ENCODE measurements around the gene RASA3. TPM values are rescaled to one million over a fixed set of nuclear protein-coding genes. Genes with fewer than 3 reads are reported as not detected.

Gene RASA3
- total and polyA plus RNA-seq, 2 of the 4 experiments (the other 2 are of a cell fraction): 21.0 to 31.4 TPM

GRCh38 chr13:113973218-113974164 is 158.9 kb downstream of the RASA3 start, which contains the start of gene C13orf46:
C13orf46 (minus strand) TSS chr13:113974076; CDS start chr13:113973997, 79 bp downstream.
- H2AK9ac ChIP-seq (replicated peaks; ENCODE audit: low read depth, low read length, poor library complexity): peak within 1 kb of the TSS; percentile 82
- no peaks in the 10 kb centered on the region for H3K9me3 ChIP-seq (ENCODE audit: control insufficient read depth, insufficient read depth, low read length)
- H3K36me3 ChIP-seq (ENCODE audit: control insufficient read depth, insufficient read depth, low read length): peaks cover 56% of the 10 kb centered on the region
- H3K4ac ChIP-seq (ENCODE audit: low read depth, low read length): no peak within 1 kb of the TSS
- intact Hi-C loops (cut with micrococcal nuclease): no loop called here
- in situ Hi-C loops (cut with MboI; ENCODE audit: low sequenced_read_pairs): no loop called here
- peak within 1 kb of the TSS in 1 of 2 experiments; percentile 22; a peak in 1 of 4 replicates for H4K8ac ChIP-seq (ENCODE audit: low read depth in 2 of 2, low read length in 2 of 2)
- dilution Hi-C loops (cut with HindIII; ENCODE audit: low sequenced_read_pairs, unreplicated experiment): no loop called here
- no peak within 1 kb of the TSS for H3K14ac ChIP-seq (replicated peaks; ENCODE audit: low read depth, low read length)
- H2BK20ac ChIP-seq (ENCODE audit: low read depth, low read length): no peak within 1 kb of the TSS
- H3K27ac ChIP-seq (ENCODE audit: insufficient read depth, low read length): no peak within 1 kb of the TSS
- H3K9me1 ChIP-seq (ENCODE audit: insufficient read depth, low read length): peaks cover 21% of the 10 kb centered on the region
- ChIA-PET CTCF (no interaction called here), POLR2A (ENCODE audit: unreplicated experiment) (no interaction called here)
- no peak within 1 kb of the TSS for H2BK120ac ChIP-seq (ENCODE audit: low read depth, low read length)
- peaks cover 12% of the 10 kb centered on the region; the same call in 1 of the 2 replicates for H4K20me1 ChIP-seq (ENCODE audit: insufficient read depth, low read length)
- no peak for TF ChIP-seq MAFK (IDR thresholded peaks at IDR 0.05; ENCODE audit: low read depth, low read length)
- TF ChIP-seq CEBPB (IDR thresholded peaks at IDR 0.05; ENCODE audit: low read depth, low read length): no peak
- no peak for TF ChIP-seq ELK1 (IDR thresholded peaks at IDR 0.05; ENCODE audit: borderline replicate concordance, low read depth, low read length)
- no peak for TF ChIP-seq USF2 (IDR thresholded peaks at IDR 0.05; ENCODE audit: low read depth, low read length)
- TF ChIP-seq MAZ (IDR thresholded peaks at IDR 0.05; ENCODE audit: borderline replicate concordance, low read depth, low read length): no peak
- TF ChIP-seq NFE2L2 (IDR thresholded peaks at IDR 0.05; ENCODE audit: low read depth, low read length): no peak
- no peak within 1 kb of the TSS for H4K5ac ChIP-seq (ENCODE audit: low read depth, low read length)
- H3K4me2 ChIP-seq (ENCODE audit: low read depth, low read length): no peak within 1 kb of the TSS
- H3K27me3 ChIP-seq (ENCODE audit: control insufficient read depth, insufficient read depth, low read length): no peaks in the 10 kb centered on the region
- no peak within 1 kb of the TSS for H2AFZ ChIP-seq (replicated peaks; ENCODE audit: low read length, poor library complexity)
- H3K4me3 ChIP-seq (ENCODE audit: insufficient read depth, low read depth, low read length): no peak within 1 kb of the TSS
- H3K23ac ChIP-seq (ENCODE audit: low read depth, low read length): no peak within 1 kb of the TSS
- DNase-seq: no peak
- H2BK15ac ChIP-seq (ENCODE audit: low read depth, low read length): no peak within 1 kb of the TSS
- peaks cover 12% of the 10 kb centered on the region for H3K4me1 ChIP-seq (ENCODE audit: control insufficient read depth, insufficient read depth, low read length)
- BruUV-seq (replicated peaks): no TSS peak
- no peak within 1 kb of the TSS for H3K9ac ChIP-seq (ENCODE audit: low read depth, low read length)
- 93% methylated on average over 28 of the region's 44 CpGs; no CpG with 5 or more reads in 1 of the 2 experiments for WGBS, 2 experiments (ENCODE audit: extremely low coverage in 2 of 2, insufficient read length in 1 of 2)
- no peak for ATAC-seq (ENCODE audit: low read depth)
- no peak within 1 kb of the TSS for H2BK5ac ChIP-seq (ENCODE audit: low read depth, low read length, poor library complexity, severe bottlenecking)
- H2AK5ac ChIP-seq (ENCODE audit: low read depth, low read length): peak within 1 kb of the TSS; percentile 30; the same call in 1 of the 2 replicates
- H3K18ac ChIP-seq (ENCODE audit: low read depth, low read length): no peak within 1 kb of the TSS
- H3K56ac ChIP-seq (ENCODE audit: extremely low read depth, insufficient read depth, low read length): no peak within 1 kb of the TSS
- H3K79me1 ChIP-seq (ENCODE audit: low read depth in 1 of 2, low read length in 2 of 2): peaks cover 17 to 75% of the 10 kb centered on the region in 2 experiments
- H4K91ac ChIP-seq (ENCODE audit: insufficient read depth, low read depth, low read length): 0 out of 2 replicates have a peak within 1 kb of the TSS, but pooled peaks have one; percentile 14

All from IMR-90 (cell line).